ENCODE data around the gene GADD45B.

DNA sequence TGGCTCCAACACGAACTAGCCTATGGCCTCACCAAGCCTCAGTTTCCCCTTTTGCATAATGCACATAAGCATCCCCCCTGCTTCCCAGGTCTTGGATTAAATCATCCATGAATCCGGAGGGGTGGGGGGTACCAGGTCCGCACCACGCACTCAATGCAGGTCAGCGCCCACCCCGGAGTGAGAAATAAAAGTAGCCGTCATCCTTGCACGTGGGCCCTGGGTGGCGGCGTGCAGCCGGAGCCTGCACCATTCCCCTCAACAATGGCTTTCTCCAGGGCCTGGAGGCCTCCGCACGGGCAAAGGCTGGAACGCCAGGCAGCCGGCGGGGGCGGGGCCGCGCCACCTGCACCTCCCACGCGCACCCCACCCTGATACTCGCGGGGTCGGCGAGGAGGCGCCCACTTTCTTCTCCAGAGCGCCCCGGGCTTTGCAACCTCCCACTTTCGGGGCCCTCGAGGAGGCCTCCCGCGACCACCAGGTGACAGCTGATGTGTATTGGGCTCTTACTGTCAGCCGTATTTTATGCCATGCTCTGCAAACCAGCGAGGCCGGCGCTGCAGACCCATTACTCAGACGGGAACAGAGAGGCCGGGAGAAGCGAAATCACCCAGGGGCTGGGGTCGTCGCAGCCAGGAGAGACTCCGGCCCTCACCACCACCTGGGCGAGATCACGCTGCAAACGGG, 767 bp upstream of the GADD45B start:
- TF ChIP-seq KLF9 (tag by site-specific recombination; IDR thresholded peaks at IDR 0.05; ENCODE audit: low read depth) (peak; percentile 83), ZNF211 (tag by site-specific recombination; IDR thresholded peaks at IDR 0.05; ENCODE audit: low read depth) (no peak), ZNF157 (tag by site-specific recombination; IDR thresholded peaks at IDR 0.05) (no peak), ZBTB1 (tag by site-specific recombination; IDR thresholded peaks at IDR 0.05) (no peak)
- TF ChIP-seq, protein P1, sequence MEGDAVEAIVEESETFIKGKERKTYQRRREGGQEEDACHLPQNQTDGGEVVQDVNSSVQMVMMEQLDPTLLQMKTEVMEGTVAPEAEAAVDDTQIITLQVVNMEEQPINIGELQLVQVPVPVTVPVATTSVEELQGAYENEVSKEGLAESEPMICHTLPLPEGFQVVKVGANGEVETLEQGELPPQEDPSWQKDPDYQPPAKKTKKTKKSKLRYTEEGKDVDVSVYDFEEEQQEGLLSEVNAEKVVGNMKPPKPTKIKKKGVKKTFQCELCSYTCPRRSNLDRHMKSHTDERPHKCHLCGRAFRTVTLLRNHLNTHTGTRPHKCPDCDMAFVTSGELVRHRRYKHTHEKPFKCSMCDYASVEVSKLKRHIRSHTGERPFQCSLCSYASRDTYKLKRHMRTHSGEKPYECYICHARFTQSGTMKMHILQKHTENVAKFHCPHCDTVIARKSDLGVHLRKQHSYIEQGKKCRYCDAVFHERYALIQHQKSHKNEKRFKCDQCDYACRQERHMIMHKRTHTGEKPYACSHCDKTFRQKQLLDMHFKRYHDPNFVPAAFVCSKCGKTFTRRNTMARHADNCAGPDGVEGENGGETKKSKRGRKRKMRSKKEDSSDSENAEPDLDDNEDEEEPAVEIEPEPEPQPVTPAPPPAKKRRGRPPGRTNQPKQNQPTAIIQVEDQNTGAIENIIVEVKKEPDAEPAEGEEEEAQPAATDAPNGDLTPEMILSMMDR (tag by site-specific recombination; IDR thresholded peaks at IDR 0.05): no peak
- TF ChIP-seq, protein P2, sequence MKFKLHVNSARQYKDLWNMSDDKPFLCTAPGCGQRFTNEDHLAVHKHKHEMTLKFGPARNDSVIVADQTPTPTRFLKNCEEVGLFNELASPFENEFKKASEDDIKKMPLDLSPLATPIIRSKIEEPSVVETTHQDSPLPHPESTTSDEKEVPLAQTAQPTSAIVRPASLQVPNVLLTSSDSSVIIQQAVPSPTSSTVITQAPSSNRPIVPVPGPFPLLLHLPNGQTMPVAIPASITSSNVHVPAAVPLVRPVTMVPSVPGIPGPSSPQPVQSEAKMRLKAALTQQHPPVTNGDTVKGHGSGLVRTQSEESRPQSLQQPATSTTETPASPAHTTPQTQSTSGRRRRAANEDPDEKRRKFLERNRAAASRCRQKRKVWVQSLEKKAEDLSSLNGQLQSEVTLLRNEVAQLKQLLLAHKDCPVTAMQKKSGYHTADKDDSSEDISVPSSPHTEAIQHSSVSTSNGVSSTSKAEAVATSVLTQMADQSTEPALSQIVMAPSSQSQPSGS (tag by site-specific recombination; IDR thresholded peaks at IDR 0.05; ENCODE audit: low read depth): 0 out of 2 replicates have a peak, but pooled peaks have one; percentile 2

All from HEK293 (cell line).